Articular chondrocyte of knee joint (primary cell): ENCODE measurements around the gene SETDB2. TPM values are rescaled to one million over a fixed set of nuclear protein-coding genes. Genes with fewer than 3 reads are reported as not detected.

Source experiments
- total RNA-seq: library from RNA; depleted of rRNA; stranded (reverse); fragments of >200 nt; gene quantifications from 2 replicates; pipeline ENCODE4 v1.2.3, GENCODE V29; 2012

Gene SETDB2
- 25.3 and 29.0 TPM in 2 replicates for total RNA-seq

GRCh38 chr13:49443704-49444523, at the start of gene SETDB2, which contains the start of gene CAB39L:
TSS of gene SETDB2 (plus strand) at chr13:49444274. CDS start at chr13:49451894, 7,620 bp downstream.
TSS of gene CAB39L (minus strand) at chr13:49444064. CDS start at chr13:49382910, 61,154 bp downstream.

GRCh38 chr13:49495783-49496762, 52.0 kb downstream of the SETDB2 start, which contains the start of gene PHF11:
TSS of gene PHF11 (plus strand) at chr13:49495953. CDS start at chr13:49496002, 49 bp downstream.

Other genes starting within 250 kb of the SETDB2 start
- not detected in 2 replicates for gene MLNR, start 223.9 kb upstream of the SETDB2 start, total RNA-seq
- gene CDADC1, start 196.3 kb upstream of the SETDB2 start, total RNA-seq, result 5.9 and 6.3 TPM in 2 replicates
- gene CAB39L, start 210 bp upstream of the SETDB2 start, total RNA-seq, result 29.9 and 32.6 TPM in 2 replicates
- 35.9 and 38.5 TPM in 2 replicates for gene PHF11, start 51.7 kb downstream of the SETDB2 start, total RNA-seq
- gene RCBTB1, start 141.3 kb downstream of the SETDB2 start, total RNA-seq, result 20.0 and 20.9 TPM in 2 replicates
- not detected in 2 replicates for gene ARL11, start 184.2 kb downstream of the SETDB2 start, total RNA-seq
- 80.5 and 100.0 TPM in 2 replicates for gene EBPL, start 247.2 kb downstream of the SETDB2 start, total RNA-seq